IMR-90 (cell line): Measurements from ENCODE around the gene SPDEF. TPM values are rescaled to one million over a fixed set of nuclear protein-coding genes. Genes with fewer than 3 reads are reported as not detected.

Experiments
- ATAC-seq: fragments of 200-7000 bp; cut with Tn5 transposase; 2 replicates; pipeline ENCODE4 v1.9.1; 2020; ENCODE audit warnings: low read depth, mild to moderate bottlenecking, moderate library complexity
- BruUV-seq: library from RNA; stranded (reverse); fragments of 400-500 nt; replicated peaks from 2 replicates; lab custom pipeline; 2021; lab: Mats Ljungman, UMichigan
- CTCF ChIA-PET: fragments of 300-600 bp; formaldehyde crosslinking; extraction: SDS; loops from one replicate; lab custom pipeline; 2021; ENCODE audit warnings: antibody characterized with exemption; lab: Yijun Ruan, JAX
- POLR2A ChIA-PET: fragments of 300-600 bp; sonication (Branson Sonifier 250); formaldehyde crosslinking; loops from one replicate; lab custom pipeline; 2022; ENCODE audit warnings: antibody characterized with exemption; ENCODE audit not compliant: unreplicated experiment; lab: Charles Lee
- DNase-seq: peaks from one replicate; pipeline ENCODE4 v3.0.0; 2013
- H2AFZ ChIP-seq: replicated peaks from 2 replicates; pipeline ENCODE3; 2013; ENCODE audit warnings: low read length, mild to moderate bottlenecking; ENCODE audit not compliant: poor library complexity
- H2AK5ac ChIP-seq: 2 replicates; pipeline ENCODE4 v1.6.1; 2013; ENCODE audit warnings: low read depth, low read length, inconsistent platforms
- H2AK9ac ChIP-seq: replicated peaks from 2 replicates; pipeline ENCODE3; 2013; ENCODE audit warnings: mild to moderate bottlenecking, low read depth, low read length, moderate library complexity; ENCODE audit not compliant: poor library complexity
- H2BK120ac ChIP-seq: 2 replicates; pipeline ENCODE4 v1.6.1; 2013; ENCODE audit warnings: low read depth, low read length, inconsistent platforms
- H2BK15ac ChIP-seq: 3 replicates; pipeline ENCODE4 v1.6.1; 2013; ENCODE audit warnings: low read depth, low read length, inconsistent platforms
- H2BK20ac ChIP-seq: 2 replicates; pipeline ENCODE4 v1.6.1; 2013; ENCODE audit warnings: low read depth, mild to moderate bottlenecking, inconsistent platforms, low read length, moderate library complexity
- H2BK5ac ChIP-seq: 2 replicates; pipeline ENCODE4 v1.6.1; 2013; ENCODE audit warnings: mild to moderate bottlenecking, low read depth, low read length, inconsistent platforms; ENCODE audit not compliant: poor library complexity, severe bottlenecking
- H3K14ac ChIP-seq: replicated peaks from 2 replicates; pipeline ENCODE4 v1.6.1; 2013; ENCODE audit warnings: low read depth, low read length, inconsistent platforms
- H3K18ac ChIP-seq: 2 replicates; pipeline ENCODE4 v1.6.1; 2013; ENCODE audit warnings: low read depth, low read length, control low read depth
- H3K23ac ChIP-seq: 2 replicates; pipeline ENCODE4 v1.6.1; 2013; ENCODE audit warnings: low read depth, low read length, inconsistent platforms
- H3K27ac ChIP-seq: 2 replicates; pipeline ENCODE4 v1.5.1; 2013; ENCODE audit warnings: mild to moderate bottlenecking, control low read depth, low read length; ENCODE audit not compliant: insufficient read depth
- H3K27me3 ChIP-seq: 2 replicates; pipeline ENCODE4 v1.6.1; 2013; ENCODE audit warnings: low read length; ENCODE audit not compliant: control insufficient read depth, insufficient read depth
- H3K36me3 ChIP-seq: 2 replicates; pipeline ENCODE4 v1.6.1; 2013; ENCODE audit warnings: low read length, mixed read lengths; ENCODE audit not compliant: control insufficient read depth, insufficient read depth
- H3K4ac ChIP-seq: 2 replicates; pipeline ENCODE4 v1.6.1; 2013; ENCODE audit warnings: low read depth, low read length, inconsistent platforms
- H3K4me1 ChIP-seq: 2 replicates; pipeline ENCODE4 v1.6.1; 2013; ENCODE audit warnings: low read length, mixed read lengths; ENCODE audit not compliant: control insufficient read depth, insufficient read depth
- H3K4me2 ChIP-seq: 2 replicates; pipeline ENCODE4 v1.6.1; 2013; ENCODE audit warnings: low read depth, mild to moderate bottlenecking, control low read depth, low read length, moderate library complexity
- H3K4me3 ChIP-seq: 2 replicates; pipeline ENCODE4 v1.5.1; 2013; ENCODE audit warnings: low read depth, mild to moderate bottlenecking, control low read depth, low read length, moderate library complexity; ENCODE audit not compliant: insufficient read depth
- H3K56ac ChIP-seq: 2 replicates; pipeline ENCODE4 v1.6.1; 2013; ENCODE audit warnings: low read length, inconsistent platforms; ENCODE audit not compliant: insufficient read depth; ENCODE audit errors: extremely low read depth
- H3K79me1 ChIP-seq, 2 experiments: 2 replicates each; pipeline ENCODE4 v1.6.1; 2013; ENCODE audit warnings: low read length in 2 of 2, inconsistent platforms in 1 of 2, low read depth in 1 of 2
- H3K9ac ChIP-seq: 2 replicates; pipeline ENCODE4 v1.6.1; 2013; ENCODE audit warnings: low read depth, low read length, control low read depth
- H3K9me1 ChIP-seq: 2 replicates; pipeline ENCODE4 v1.6.1; 2013; ENCODE audit warnings: low read length, inconsistent platforms; ENCODE audit not compliant: insufficient read depth
- H3K9me3 ChIP-seq: 2 replicates; pipeline ENCODE4 v1.6.1; 2013; ENCODE audit warnings: low read length; ENCODE audit not compliant: control insufficient read depth, insufficient read depth
- H4K20me1 ChIP-seq: 2 replicates; pipeline ENCODE4 v1.6.1; 2013; ENCODE audit warnings: low read length, inconsistent platforms; ENCODE audit not compliant: insufficient read depth
- H4K5ac ChIP-seq: 2 replicates; pipeline ENCODE4 v1.6.1; 2013; ENCODE audit warnings: mild to moderate bottlenecking, low read depth, low read length, control low read depth
- H4K8ac ChIP-seq, 2 experiments: 2 replicates each; pipeline ENCODE4 v1.6.1; 2013; ENCODE audit warnings: low read depth in 2 of 2, low read length in 2 of 2, control low read depth in 1 of 2, inconsistent platforms in 1 of 2
- H4K91ac ChIP-seq: 2 replicates; pipeline ENCODE4 v1.6.1; 2013; ENCODE audit warnings: low read depth, low read length, inconsistent platforms; ENCODE audit not compliant: insufficient read depth
- BHLHE40 ChIP-seq: fragments of 150-350 bp; IDR thresholded peaks from 2 replicates; pipeline ENCODE4 v1.6.1; 2016; ENCODE audit warnings: mild to moderate bottlenecking, low read depth, low read length
- CEBPB ChIP-seq: IDR thresholded peaks from 2 replicates; pipeline ENCODE4 v1.6.1; 2012; ENCODE audit warnings: low read depth, low read length, improper control_type of control experiment
- CHD1 ChIP-seq: IDR thresholded peaks from 2 replicates; pipeline ENCODE4 v1.6.1; 2012; ENCODE audit warnings: low read depth, low read length, improper control_type of control experiment
- FOS ChIP-seq: fragments of 150-350 bp; IDR thresholded peaks from 2 replicates; pipeline ENCODE4 v1.6.1; 2016; ENCODE audit warnings: low read depth, low read length
- MAFK ChIP-seq: IDR thresholded peaks from 2 replicates; pipeline ENCODE4 v1.6.1; 2012; ENCODE audit warnings: low read depth, low read length, improper control_type of control experiment
- MAZ ChIP-seq: IDR thresholded peaks from 2 replicates; pipeline ENCODE4 v1.6.1; 2012; ENCODE audit warnings: low read depth, mild to moderate bottlenecking, low read length, improper control_type of control experiment, moderate library complexity, borderline replicate concordance
- MXI1 ChIP-seq: IDR thresholded peaks from 2 replicates; pipeline ENCODE4 v1.6.1; 2012; ENCODE audit warnings: low read depth, mild to moderate bottlenecking, low read length, moderate library complexity, borderline replicate concordance
- NFE2L2 ChIP-seq: fragments of 150-350 bp; IDR thresholded peaks from 2 replicates; pipeline ENCODE4 v1.6.1; 2016; ENCODE audit warnings: low read depth, mild to moderate bottlenecking, low read length
- POLR2A ChIP-seq: IDR thresholded peaks from 2 replicates; pipeline ENCODE4 v1.6.1; 2012; ENCODE audit warnings: mild to moderate bottlenecking, low read depth, low read length
- RAD21 ChIP-seq: IDR thresholded peaks from 2 replicates; pipeline ENCODE4 v1.6.1; 2012; ENCODE audit warnings: low read length, improper control_type of control experiment
- RCOR1 ChIP-seq: IDR thresholded peaks from 2 replicates; pipeline ENCODE4 v1.6.1; 2012; ENCODE audit warnings: mild to moderate bottlenecking, low read length, improper control_type of control experiment; ENCODE audit not compliant: insufficient replicate concordance
- RFX5 ChIP-seq: IDR thresholded peaks from 2 replicates; pipeline ENCODE4 v1.8.0; 2012; ENCODE audit warnings: low read depth, mild to moderate bottlenecking, low read length, moderate library complexity
- SMC3 ChIP-seq: fragments of 150-350 bp; IDR thresholded peaks from 2 replicates; pipeline ENCODE4 v1.6.1; 2016; ENCODE audit warnings: low read depth, mild to moderate bottlenecking, antibody characterized with exemption, low read length, moderate library complexity
- WGBS, 2 experiments: methylation state at CpG; one replicate each; pipeline versions ENCODE4 v1.1.5 to v1.1.7; 2013; ENCODE audit warnings: missing lambda C conversion rate in 2 of 2; ENCODE audit not compliant: insufficient read length in 1 of 2; ENCODE audit errors: extremely low coverage in 2 of 2; 5-methylcytosine and 5-hydroxymethylcytosine counted together
- dilution Hi-C: fragments of 300-500 bp; cut with HindIII; formaldehyde crosslinking; loops from one replicate; pipeline ENCODE4 v1.14.3; 2018; ENCODE audit warnings: low sequenced_read_pairs; ENCODE audit not compliant: unreplicated experiment
- in situ Hi-C: fragments of 300-500 bp; cut with MboI; formaldehyde crosslinking; loops from 3 replicates; pipeline ENCODE4 v1.14.3; 2019; ENCODE audit warnings: low sequenced_read_pairs, inconsistent platforms, mixed read lengths
- intact Hi-C: fragments of 100-400 bp; cut with micrococcal nuclease; formaldehyde crosslinking; loops from 2 replicates; pipeline ENCODE4 v1.10.0; 2022
- polyA plus RNA-seq, 3 experiments: library from polyadenylated mRNA; depleted of rRNA; stranded (reverse); fragments of >200 nt; gene quantifications; 2 replicates each; pipeline ENCODE4 v1.2.3, GENCODE V29; 2012; ENCODE audit warnings: low replicate concordance in 1 of 3
- total RNA-seq: library from RNA; depleted of rRNA; stranded (reverse); fragments of >200 nt; gene quantifications from 2 replicates; pipeline ENCODE4 v1.2.3, GENCODE V29; 2012
- TF ChIP-seq, protein P1 (sequence below): conservative IDR thresholded peaks from 2 replicates; pipeline ENCODE4 v1.5.1; 2012; ENCODE audit warnings: mild to moderate bottlenecking, low read depth, low read length, improper control_type of control experiment
- TF ChIP-seq, protein P2 (sequence below): fragments of 150-350 bp; IDR thresholded peaks from 2 replicates; pipeline ENCODE4 v1.6.1; 2016; ENCODE audit warnings: low read depth, mild to moderate bottlenecking, low read length, moderate library complexity, borderline replicate concordance
- TF ChIP-seq, protein P3 (sequence below): fragments of 150-350 bp; IDR thresholded peaks from 2 replicates; pipeline ENCODE4 v1.6.1; 2017; ENCODE audit warnings: mild to moderate bottlenecking, antibody characterized with exemption, low read length, low read depth

Gene SPDEF
- total and polyA plus RNA-seq, 2 of the 4 experiments (the other 2 are of a cell fraction): 0.05 TPM; not detected in 1

DNA sequence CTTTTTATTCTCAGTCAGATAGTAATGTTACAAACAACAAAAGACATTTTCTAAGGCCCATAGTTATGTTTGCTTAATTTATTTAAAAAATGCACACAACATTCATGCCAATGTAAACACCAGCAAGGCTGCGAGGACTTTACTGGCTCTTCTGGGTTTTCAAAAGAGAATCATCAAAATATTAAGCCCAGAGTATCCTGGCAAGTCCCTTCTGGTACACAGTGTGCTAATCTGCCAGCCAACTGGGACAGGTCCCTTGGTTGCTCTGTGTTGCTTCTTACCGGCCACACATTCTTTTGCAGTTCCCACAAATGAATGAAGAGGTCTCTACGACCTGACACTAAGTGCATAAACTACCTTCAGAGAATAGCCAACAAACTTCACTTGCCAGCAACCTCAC is 42.6 kb upstream of the SPDEF start:
- peaks cover 80% of the 10 kb centered on the region for H4K20me1 ChIP-seq
- POLR2A ChIA-PET: no interaction called here
- H4K91ac ChIP-seq: no peak overlapping the region
- H3K4me2 ChIP-seq: no peak overlapping the region
- 0 out of 2 replicates have a peak overlapping the region, but pooled peaks have one; percentile 1 for H3K23ac ChIP-seq
- 0 out of 2 replicates have a peak overlapping the region, but pooled peaks have one; percentile 12 for H3K14ac ChIP-seq
- WGBS, 2 experiments: 57% methylated on average over 1 of the region's 3 CpGs; no CpG with 5 or more reads in 1 of the 2 experiments
- no peak overlapping the region for H3K18ac ChIP-seq
- dilution Hi-C loops (no loop called here), intact Hi-C loops (no loop called here), in situ Hi-C loops (no loop called here)
- peaks cover 25% of the 10 kb centered on the region for H3K9me1 ChIP-seq
- no peak overlapping the region for H3K56ac ChIP-seq
- no peak overlapping the region for H3K27ac ChIP-seq
- CTCF ChIA-PET: interaction anchor here (1.8 kb wide), 1 partner anchor 11 kb away, joined by 4 read pairs; no protein-coding TSS in a partner anchor
- H3K4me3 ChIP-seq: no peak overlapping the region
- peaks cover 1% of the 10 kb centered on the region; the same call in 1 of the 2 replicates for H3K36me3 ChIP-seq
- H2BK15ac ChIP-seq: no peak overlapping the region
- peaks cover 47 to 87% of the 10 kb centered on the region in 2 experiments for H3K79me1 ChIP-seq
- no peaks in the 10 kb centered on the region for H3K9me3 ChIP-seq
- H2AK5ac ChIP-seq: no peak overlapping the region
- no peak overlapping the region for H2BK120ac ChIP-seq
- H4K5ac ChIP-seq: no peak overlapping the region
- BruUV-seq: no TSS peak
- no peak overlapping the region for H3K9ac ChIP-seq
- H2AK9ac ChIP-seq: no peak overlapping the region
- H2BK5ac ChIP-seq: no peak overlapping the region
- H2BK20ac ChIP-seq: no peak overlapping the region
- TF ChIP-seq NFE2L2: no peak
- no peak for TF ChIP-seq CHD1
- TF ChIP-seq MAZ: no peak
- TF ChIP-seq RAD21: no peak
- TF ChIP-seq MAFK: no peak
- TF ChIP-seq MXI1: no peak
- TF ChIP-seq, protein P1, sequence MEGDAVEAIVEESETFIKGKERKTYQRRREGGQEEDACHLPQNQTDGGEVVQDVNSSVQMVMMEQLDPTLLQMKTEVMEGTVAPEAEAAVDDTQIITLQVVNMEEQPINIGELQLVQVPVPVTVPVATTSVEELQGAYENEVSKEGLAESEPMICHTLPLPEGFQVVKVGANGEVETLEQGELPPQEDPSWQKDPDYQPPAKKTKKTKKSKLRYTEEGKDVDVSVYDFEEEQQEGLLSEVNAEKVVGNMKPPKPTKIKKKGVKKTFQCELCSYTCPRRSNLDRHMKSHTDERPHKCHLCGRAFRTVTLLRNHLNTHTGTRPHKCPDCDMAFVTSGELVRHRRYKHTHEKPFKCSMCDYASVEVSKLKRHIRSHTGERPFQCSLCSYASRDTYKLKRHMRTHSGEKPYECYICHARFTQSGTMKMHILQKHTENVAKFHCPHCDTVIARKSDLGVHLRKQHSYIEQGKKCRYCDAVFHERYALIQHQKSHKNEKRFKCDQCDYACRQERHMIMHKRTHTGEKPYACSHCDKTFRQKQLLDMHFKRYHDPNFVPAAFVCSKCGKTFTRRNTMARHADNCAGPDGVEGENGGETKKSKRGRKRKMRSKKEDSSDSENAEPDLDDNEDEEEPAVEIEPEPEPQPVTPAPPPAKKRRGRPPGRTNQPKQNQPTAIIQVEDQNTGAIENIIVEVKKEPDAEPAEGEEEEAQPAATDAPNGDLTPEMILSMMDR: no peak
- TF ChIP-seq POLR2A: no peak
- TF ChIP-seq, protein P2, sequence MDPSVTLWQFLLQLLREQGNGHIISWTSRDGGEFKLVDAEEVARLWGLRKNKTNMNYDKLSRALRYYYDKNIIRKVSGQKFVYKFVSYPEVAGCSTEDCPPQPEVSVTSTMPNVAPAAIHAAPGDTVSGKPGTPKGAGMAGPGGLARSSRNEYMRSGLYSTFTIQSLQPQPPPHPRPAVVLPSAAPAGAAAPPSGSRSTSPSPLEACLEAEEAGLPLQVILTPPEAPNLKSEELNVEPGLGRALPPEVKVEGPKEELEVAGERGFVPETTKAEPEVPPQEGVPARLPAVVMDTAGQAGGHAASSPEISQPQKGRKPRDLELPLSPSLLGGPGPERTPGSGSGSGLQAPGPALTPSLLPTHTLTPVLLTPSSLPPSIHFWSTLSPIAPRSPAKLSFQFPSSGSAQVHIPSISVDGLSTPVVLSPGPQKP: no peak
- TF ChIP-seq RCOR1: no peak
- no peak for TF ChIP-seq SMC3
- no peak for TF ChIP-seq FOS
- no peak for TF ChIP-seq RFX5
- TF ChIP-seq CEBPB: no peak
- TF ChIP-seq, protein P3, sequence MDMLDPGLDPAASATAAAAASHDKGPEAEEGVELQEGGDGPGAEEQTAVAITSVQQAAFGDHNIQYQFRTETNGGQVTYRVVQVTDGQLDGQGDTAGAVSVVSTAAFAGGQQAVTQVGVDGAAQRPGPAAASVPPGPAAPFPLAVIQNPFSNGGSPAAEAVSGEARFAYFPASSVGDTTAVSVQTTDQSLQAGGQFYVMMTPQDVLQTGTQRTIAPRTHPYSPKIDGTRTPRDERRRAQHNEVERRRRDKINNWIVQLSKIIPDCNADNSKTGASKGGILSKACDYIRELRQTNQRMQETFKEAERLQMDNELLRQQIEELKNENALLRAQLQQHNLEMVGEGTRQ: no peak
- TF ChIP-seq BHLHE40: no peak
- DNase-seq (peak; percentile 19), ATAC-seq (peak; percentile 65)
- no peaks in the 10 kb centered on the region for H3K27me3 ChIP-seq
- H3K4ac ChIP-seq: no peak overlapping the region
- H2AFZ ChIP-seq: no peak overlapping the region
- H4K8ac ChIP-seq: no peak overlapping the region
- H3K4me1 ChIP-seq: peaks cover 12% of the 10 kb centered on the region
